Left colon (tissue), 2 donors: Measurements from ENCODE around the gene RGL3. TPM values are rescaled to one million over a fixed set of nuclear protein-coding genes. Genes with fewer than 3 reads are reported as not detected.
"Not testable (repeated sequence)": the region's sequence is repeated elsewhere in the genome, so short reads cannot be mapped to it uniquely, and the experiment has no call there.

Experiments used
- ATAC-seq: fragments of 200-7000 bp; cut with Tn5 transposase; one replicate; pipeline ENCODE4 v1.9.1; 2020; ENCODE audit warnings: mild to moderate bottlenecking, moderate library complexity
- DNase-seq, 2 donors: peaks; one replicate each; pipeline ENCODE4 v3.0.0-alpha.2; 2020
- intact Hi-C, 2 donors: fragments of 100-400 bp; cut with DNase I in 1 of 2; cut with micrococcal nuclease in 1 of 2; formaldehyde crosslinking; loops; one replicate each; pipeline versions ENCODE4 v1.11.2 to v1.14.0; 2022; cut with DNase I, micrococcal nuclease
- total RNA-seq, 2 donors: library from RNA; stranded (reverse); fragmentation: NEBNext Ultra II Directional; extraction: Animal tissue kit (Norgen Biotek cat#: 25700); gene quantifications; one replicate each; pipeline ENCODE4 v1.2.1, GENCODE V29; 2021
- donor health status: DM: no; HTN: no; CAD: no.
- donor health status: DM: yes; HTN: yes; CAD: no.

RGL3 gene
- total RNA-seq, 2 donors from 2014 or later, result 21.1 to 23.9 TPM

DNA sequence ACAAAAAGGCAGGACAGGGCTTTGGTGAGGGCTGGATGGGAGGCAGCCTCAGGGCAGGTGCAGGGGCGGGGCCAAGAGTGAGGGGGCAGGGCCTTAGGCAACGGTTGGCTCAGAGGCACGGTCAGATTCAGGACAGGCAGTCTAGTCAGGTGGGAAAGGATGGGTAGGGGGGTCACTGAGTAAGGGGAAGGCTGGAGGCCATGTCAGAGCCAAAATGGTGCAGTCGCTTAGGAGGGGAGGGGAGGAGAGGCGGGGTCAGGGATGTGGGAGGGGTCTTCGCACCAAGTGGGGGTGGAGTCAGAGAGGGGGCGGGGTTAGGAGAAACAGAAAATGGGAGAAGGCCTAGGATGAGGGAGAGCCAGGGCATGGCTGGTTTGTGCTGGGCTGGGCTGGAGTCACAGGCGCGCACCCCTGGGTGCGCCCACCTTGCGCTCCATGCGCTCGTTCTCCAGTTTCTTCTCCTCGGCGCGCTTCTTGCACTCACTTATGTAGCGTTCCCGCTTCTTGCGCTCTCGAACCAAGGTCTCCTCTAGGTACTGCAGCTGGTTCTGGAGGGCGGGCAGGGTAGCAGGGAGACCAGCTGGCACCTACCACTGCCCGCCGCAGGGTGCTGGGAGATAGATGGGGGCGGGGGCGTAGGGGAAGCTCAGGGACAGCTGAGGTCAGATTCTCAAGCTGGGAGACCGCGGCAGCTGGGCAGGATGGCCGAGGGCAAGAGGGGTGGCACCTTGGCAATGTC is 6.8 kb upstream of the RGL3 start:
- ATAC-seq (no peak), DNase-seq (no peak)
- intact Hi-C loops, result no loop called here

DNA sequence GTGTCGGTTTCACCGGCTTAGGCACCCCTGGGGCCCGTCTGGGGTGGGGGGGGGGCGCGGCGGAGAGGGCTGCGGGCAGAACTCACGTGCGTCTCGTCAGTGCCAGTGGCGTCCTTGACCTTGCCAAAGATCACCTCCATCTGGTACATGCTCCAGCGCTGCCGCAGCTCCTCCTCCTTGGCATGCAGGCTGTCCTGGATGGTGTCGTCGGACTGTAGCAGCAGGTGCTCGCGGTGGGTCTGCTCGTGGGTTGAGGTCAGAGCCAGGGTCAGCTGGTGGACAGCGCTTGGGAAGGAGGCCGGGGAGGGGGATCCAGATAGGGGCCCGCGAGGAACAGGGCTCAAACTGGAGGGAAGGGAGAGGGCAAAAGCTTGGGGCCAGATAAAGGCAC is 4.7 kb upstream of the RGL3 start:
- intact Hi-C loops, result no loop called here
- DNase-seq, result no peak
- no peak for ATAC-seq

DNA sequence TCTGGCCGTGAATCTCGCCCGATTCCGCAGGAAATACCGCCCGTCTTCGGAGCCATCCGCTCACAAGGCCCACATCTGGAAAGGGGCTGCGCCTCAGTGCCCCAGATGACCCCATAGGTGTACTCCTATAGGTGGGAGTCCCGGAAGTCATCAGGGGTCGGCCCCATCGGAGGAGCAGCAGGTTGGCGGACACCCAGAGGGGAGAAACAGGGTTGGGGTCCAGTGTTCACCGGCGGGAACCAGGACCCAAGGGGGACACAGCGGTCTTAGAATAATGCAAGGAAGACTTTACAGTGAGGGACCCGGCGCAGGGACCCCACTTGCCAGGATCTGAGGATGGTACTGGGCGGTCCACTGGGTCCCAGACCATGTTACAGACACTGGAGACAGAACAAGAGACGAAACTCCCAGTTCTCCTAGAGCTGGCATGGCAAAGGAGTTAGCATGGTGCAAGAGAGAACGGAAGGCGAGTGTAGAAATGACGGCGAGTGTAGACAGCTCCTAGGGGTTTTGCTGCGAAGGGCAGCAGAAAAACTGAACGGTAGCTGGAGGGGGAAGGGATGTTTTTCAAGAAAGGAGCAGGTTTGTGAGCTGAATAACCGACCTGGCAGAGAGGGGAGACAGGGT is 4.2 kb upstream of the RGL3 start:
- no peak for ATAC-seq

DNA sequence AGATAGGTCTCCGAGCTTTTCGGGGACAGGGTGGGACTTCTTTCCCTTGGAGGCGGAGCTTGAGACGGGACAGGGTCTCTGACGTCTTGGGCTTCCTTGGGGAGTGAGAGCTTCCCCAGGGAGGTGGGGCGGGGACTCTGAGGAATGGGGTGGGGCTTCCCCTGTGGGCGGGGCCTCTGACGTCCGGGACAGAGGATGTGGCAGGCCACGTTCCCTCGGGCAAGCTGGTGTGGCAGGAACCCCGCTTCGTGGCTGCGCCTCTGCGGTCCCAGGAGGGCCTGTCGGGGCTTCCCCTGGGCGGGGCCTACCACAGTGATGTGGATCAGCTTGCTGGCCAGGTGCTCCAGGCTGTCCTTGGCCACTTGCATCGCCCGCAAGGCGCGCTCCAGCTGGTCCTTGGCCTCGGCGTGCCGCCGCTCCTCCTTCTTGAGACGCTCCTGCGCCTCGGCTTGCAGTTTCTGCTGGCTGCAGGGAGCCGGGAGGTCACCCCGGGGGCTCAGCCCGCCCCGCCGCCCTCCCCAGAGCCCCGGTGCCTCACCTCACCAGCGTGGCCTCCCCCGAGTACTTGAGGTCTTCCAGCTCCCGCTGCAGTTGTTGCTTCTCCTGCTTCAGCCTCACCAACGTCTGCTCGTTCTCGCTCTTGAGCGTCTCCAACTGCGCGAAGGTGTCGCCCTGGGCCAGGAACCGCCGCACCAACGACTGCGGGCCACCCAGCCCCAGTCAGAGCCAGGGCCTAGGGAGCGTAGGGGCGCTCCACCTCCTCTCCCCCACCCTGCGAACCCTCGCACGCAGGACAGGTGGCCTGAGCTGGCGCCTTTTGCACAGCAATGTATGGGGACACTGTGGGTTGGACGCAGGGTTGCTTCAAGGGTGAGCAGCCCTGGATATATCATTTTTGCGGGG is 3.3 kb upstream of the RGL3 start:
- DNase-seq (peak; percentile 83 to 85), ATAC-seq (peak; percentile 76)
- intact Hi-C loops, result no loop called here

More for the DNA sequence above, 4.2 kb upstream of the RGL3 start:
- intact Hi-C loops, result no loop called here
- DNase-seq, result no peak

DNA sequence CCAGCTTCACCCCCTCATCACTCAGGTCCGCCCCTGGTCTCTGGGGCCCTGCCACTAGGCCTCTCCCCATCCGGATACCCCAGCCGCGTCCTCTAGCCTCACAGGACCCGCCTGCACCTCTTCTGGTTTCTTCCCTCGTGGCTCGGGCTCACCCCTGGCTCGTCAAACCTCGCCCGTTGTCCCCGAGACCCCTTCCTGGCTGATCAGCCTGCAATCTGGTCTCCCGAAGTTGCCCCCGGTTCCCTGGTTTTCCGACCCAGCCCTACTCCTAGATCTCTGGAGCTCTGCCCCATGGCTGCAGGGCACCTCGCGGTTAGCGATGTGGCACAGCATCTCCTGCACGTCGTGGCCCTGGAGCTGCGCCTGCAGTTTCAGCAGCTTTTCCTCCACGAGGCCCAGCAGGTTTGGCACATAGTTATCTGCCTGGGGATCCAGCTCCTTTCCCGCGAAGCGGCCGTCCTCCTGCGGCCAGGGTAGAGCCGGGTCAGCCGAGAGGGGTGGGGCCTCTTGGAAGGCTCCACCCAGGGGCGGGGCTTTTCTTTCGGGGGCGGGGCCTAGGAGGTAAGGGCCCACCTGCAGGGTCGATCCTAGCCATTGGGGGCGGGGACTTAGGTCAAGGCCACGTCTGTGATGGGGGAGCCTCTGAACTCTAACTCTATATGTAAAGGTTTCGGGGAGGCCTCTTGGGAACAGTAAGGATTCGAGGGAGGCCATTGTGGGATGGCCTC is 2.4 kb upstream of the RGL3 start:
- intact Hi-C loops, result no loop called here
- peak; percentile 36 for ATAC-seq
- peak in 1 of 2 donors; percentile 52 for DNase-seq

DNA sequence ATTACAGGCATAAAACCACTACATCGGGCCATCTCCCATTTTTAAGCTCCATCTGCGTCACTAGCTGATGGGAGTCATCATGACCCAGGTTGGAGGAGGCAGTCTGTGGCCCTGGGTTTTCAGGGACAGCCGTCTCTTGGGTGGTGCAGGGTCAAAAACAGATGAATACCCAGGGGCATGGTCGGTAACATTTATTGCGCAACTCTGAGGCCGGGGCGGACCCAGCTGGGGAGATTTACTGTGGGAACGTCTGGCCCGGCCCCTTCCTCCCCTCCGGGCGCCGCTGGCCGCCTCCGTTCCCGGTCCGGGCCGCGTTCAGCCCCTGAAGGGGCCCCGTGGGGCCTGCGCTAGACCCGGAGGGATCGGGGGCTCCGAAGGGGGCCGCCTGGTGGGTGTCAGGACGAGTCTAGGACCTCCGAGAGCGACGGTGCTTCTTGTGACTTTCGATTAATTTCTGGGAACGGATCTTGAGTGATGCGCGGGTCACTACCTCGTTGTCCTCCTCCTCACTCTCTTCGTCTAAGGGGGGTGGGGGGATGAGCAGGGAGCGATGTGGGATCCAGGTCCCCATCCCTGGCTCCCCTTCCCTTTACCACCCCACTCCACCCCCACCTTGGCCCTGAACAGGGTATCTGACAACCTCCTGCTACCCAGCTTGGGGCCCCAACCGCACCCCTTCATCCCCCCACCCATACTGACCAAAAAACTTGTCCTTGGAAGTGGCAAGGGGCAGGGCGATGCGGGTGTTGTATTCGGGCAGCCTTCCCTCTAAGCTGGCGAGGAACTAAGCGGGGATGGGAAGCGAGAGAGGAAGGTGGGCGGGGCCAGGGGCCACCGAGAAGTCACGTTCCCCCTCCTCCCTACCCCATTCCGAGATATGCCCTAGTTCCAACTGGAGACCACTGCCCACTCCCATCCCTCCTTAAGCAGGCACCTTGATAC is 1.6 kb upstream of the RGL3 start:
- intact Hi-C loops, result no loop called here
- DNase-seq, result peak in 1 of 2 donors; percentile 31
- ATAC-seq, result no peak

DNA sequence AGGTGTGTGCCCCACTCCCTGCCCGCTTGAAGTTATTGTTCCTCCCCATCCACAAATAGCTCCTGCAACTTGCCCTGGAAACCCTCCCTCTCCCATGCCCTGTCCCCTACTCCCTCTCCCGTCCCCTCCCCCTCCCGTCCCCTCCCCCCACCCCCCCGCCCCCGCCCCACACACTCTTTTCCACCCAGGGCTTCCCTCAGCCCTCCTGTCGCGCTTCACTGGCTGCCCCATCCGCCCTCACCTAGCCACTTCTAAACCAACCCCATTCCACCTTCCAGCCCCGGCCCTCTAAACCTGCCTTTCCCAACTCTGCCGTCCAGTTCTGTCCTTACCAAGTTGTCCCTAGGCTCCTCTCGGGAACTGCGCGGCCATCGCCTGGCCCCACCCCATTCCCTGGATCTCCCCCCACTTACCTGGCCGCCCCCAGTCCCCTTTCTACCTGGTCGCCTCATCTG is 993 bp downstream of the RGL3 start:
- ATAC-seq (peak; percentile 12), DNase-seq (no peak)
- intact Hi-C loops, result no loop called here

DNA sequence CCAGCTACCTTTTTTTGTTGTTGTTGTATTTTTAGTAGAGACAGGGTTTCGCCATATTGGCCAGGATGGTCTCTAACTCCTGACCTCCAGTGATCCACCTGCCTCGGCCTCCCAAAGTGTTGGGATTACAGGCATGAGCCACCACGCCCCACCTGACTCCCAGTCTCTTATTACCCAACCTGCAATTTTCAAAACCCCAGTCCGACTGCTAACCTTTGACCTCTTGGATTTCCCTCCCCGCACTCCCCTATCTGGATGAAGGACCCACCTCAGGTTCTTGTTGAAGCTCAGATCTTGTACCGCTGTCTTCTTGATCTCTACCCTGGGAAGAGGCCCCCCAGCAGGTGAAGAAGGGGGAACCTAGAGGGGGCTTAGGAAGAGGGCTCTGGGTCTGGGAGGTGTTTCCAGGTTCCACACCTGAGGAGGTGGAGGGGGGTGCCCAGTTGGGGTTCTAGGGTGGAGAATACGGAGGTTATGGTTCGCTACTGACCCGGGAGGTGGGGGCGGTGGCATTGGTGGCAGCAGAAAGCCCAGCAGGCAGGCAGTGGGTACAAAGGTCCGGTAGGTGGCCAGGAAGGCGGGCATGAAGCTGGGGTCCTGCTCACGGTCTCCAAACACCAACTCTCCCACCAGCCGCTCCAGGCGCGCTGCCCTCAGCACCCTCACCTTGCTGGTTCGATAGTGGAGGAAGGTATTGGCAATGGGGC is 2.6 kb downstream of the RGL3 start:
- ATAC-seq (no peak), DNase-seq (no peak)
- intact Hi-C loops, result no loop called here

DNA sequence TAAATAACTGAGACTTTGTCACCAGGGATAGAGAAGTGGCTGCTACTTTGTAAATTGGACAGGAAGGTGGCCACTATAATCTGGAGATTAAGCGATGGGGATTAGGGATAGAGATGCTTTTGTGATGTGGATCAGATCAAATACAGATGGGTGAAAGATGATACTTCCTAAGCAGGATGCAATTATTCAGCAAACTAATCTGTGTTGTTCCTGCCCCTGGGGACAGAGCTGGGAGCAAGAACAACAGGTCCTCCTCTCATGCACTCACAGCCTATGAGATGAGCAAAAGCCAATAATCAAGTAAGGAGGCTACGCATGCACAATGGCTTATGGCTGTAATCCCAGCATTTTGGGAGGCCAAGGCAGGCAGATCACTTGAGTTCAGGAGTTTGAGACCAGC is 4.6 kb downstream of the RGL3 start:
- intact Hi-C loops, result no loop called here
- no peak for ATAC-seq
- no peak for DNase-seq

DNA sequence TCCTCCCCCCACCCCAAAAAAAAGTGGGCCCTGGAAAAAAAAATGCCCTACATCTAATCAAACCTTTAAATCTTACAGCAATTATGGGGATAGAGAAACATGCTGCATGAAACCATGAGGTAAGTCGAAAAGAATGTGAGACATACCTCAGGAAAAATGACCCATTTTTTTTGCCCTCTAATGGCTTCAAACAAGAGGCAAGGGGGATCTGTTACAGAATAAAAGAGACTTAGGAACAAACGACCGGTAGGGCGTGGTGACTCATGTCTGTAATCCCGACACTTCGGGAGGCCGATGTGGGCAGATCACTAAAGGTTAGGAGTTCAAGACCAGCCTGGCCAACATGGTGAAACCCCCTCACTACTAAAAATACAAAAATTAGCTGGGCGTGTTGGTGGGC is 8.4 kb downstream of the RGL3 start:
- ATAC-seq, result no peak
- no peak for DNase-seq
- intact Hi-C loops, result no loop called here

DNA sequence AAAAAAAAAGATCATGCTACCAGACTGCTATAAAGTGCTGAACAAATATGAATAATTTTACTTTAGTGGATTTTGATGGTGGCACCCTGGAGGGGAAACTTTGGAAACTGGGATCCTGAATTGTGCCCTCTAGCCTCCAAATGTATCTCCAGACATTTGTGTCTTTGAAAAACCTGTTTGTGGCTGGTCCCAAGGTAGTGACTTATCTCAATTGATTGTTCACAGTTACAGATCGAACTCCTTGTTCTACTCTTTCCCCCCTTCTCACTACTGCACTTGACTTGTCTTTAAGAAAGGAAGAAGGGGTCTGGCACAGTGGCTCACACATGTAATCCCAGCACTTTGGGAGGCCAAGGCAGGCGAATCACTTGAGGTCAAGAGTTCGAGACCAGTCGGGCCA is 10.5 kb downstream of the RGL3 start:
- ATAC-seq (no peak), DNase-seq (no peak)
- intact Hi-C loops, result no loop called here

DNA sequence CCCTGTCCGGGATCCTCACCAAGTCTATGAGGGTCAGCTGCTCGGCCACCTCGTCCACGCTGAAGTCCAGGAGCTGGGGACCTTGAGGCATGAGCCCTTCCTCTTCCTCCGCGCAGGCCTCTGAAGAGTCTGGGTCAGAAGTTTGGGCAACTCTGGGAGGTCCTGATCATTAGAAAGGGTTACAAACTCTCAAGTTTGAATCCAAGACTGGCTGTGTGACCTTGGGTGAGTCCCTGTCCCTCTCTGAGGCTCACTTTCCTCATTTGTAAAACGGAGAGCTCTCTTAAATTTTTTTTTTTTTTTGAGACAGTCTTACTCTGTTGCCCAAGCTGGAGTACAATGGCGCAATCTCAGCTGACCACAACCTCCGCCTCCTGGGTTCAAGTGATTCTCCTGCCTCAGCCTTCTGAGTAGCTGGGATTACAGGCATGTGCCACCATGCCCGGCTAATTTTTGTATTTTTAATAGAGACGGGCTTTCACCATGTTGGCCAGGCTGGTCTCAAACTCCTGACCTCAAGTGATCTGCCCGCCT is 12.3 kb downstream of the RGL3 start:
- intact Hi-C loops, DNase-seq, ATAC-seq: not testable (repeated sequence)

DNA sequence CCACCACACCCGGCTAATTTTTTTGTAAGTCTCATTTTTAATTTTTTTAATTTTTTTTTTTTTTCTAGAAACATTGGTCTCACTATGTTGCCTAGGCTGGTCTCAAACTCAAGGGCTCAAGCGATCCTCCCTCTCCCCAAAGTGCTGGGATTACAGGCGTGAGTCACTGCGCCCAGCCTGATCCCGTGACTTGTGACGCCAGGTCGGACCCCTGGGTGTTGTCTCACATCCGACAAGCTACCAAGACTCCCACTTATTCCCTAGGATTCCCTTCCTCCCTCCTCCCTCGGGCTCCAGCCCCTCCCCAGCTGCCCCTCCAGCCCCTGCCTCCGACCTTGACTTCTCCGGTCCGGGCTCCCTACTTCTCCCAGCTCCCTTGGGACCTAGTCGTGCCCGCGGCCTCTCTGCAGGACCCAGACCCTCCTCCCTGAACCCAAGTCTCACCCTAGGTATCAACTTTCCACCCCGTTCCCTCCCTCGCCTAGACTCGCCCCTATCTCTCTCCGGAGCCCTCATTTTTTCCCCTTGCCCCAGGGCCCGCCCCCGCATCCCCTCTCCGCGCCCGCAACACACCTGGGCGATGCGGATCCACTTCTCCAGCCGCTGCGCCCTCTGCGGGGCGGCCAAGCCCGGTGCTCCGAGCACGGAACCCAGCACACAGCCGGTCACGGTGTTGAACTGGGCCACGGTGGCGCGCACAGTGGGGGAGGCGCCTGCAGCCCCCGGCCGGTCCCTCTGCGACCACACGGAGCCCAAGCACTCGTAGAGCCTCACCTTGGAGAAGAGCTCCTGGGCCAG is 13.1 kb downstream of the RGL3 start:
- ATAC-seq (no peak), DNase-seq (no peak)
- intact Hi-C loops, result no loop called here

DNA sequence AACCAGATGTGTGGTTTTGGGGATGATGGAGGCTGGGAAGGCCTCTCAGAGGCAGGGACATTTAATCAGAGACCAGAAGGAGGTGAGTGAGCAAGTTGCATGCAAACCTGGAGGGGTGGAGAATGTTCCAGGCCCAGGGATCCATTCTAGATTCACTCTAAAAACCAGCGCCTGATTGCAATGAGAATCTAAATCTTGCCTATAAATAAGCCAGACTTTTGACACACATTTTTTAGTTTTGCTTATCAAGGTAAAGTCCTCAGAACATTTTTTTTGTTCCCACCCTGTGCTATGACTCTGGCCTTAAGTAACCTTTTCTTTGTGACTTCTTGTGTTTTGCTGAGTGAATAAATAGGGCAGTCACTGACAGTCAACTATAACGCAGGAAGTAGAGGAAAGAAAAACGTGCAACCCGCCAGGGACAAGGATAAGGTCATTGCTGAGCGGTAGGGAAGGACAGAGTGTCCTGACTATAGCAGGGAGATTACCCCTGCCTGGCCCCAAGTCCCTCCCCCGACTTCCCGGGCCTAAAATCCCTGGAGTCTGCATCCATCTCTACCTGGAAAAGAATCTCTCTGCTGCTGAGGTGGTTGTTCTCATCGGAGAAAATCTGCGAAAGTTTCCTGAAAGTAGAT is 14.4 kb downstream of the RGL3 start:
- ATAC-seq, result no peak
- no peak for DNase-seq
- intact Hi-C loops, result no loop called here

DNA sequence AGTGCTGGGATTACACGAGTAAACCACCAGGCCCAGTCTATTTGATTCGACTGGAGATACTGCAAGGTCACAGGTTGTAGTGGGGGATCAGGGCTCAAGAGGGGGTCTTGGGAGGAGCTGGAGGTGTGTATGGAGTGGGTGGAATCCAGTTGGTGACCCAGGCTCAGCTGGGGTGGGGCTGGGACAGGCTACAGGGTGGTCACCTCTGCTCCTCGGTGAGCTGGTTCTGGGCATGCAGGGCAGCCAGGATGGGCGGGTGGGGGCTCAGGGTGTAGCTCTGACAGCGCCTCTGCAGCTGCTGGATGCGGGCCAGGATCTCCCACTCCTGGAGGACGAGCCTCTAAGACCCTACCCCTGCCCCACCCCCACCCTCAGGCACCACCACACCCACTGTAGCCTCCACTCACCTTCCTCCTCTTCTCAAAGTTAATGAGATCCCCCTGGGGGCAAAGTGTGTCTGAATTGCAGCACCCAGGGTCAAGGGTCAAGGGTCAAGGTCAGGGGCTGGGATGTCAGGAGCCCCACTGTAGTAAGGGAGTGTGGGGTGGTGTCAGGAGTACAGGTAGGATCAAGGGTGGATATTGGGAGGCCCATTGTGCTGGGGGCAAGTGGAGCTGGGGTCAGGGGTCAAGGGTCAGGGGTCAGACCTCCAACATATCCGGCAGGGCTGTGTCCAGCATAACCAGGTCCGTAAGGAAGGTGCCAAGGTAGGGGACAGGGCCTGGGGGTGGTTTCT is 17.1 kb downstream of the RGL3 start:
- intact Hi-C loops, result no loop called here
- no peak for ATAC-seq
- no peak for DNase-seq
